AG09309 (cell line): Measurements from ENCODE around the gene TSPO2.

Experiments
- DNase-seq: peaks from one replicate; pipeline ENCODE4 v3.0.0-alpha.2; 2010; ENCODE audit warnings: low read depth
- H3K4me3 ChIP-seq: 2 replicates; pipeline ENCODE4 v1.5.1; 2011; ENCODE audit warnings: mild to moderate bottlenecking, low read depth, low read length, moderate library complexity; ENCODE audit not compliant: control insufficient read depth
- CTCF ChIP-seq: IDR thresholded peaks from 2 replicates; pipeline ENCODE4 v1.5.1; 2011; ENCODE audit warnings: mild to moderate bottlenecking, low read depth, low read length, inconsistent platforms; ENCODE audit not compliant: insufficient read depth, control insufficient read depth; ENCODE audit errors: missing control alignments

The TSPO2 gene

GRCh38 chr6:41093729-41094128 is 51.5 kb downstream of the TSPO2 start:
- DNase-seq = no peak
- TF ChIP-seq CTCF = no peak
- H3K4me3 ChIP-seq = no peak overlapping the region
